Stimulated activated CD4-positive, alpha-beta T cell treated with anti-CD3 and anti-CD28 coated beads, Interleukin-12 subunit alpha, Interleukin-12 subunit beta, amount 100 ng/mL, for 48 hours (primary cell): ENCODE results near the gene GAK.

Source experiments
- DNase-seq, 3 donors: peaks; one replicate each; pipeline ENCODE4 v3.0.0-alpha.2; 2020; ENCODE audit warnings: low read depth in 2 of 3, low spot score in 1 of 3

GAK gene

GRCh38 chr4:964346-965025, 32.4 kb upstream of the GAK start:
- DNase-seq: no peak

GRCh38 chr4:963276-964225, 31.4 kb upstream of the GAK start:
- no peak for DNase-seq

GRCh38 chr4:962231-963208, 30.4 kb upstream of the GAK start:
- no peak for DNase-seq

GRCh38 chr4:961351-962230, 29.5 kb upstream of the GAK start:
- no peak for DNase-seq

GRCh38 chr4:960636-961350, 28.7 kb upstream of the GAK start:
- DNase-seq: no peak

GRCh38 chr4:960140-960635, 28.1 kb upstream of the GAK start:
- DNase-seq: no peak

GRCh38 chr4:959338-960139, 27.4 kb upstream of the GAK start:
- no peak for DNase-seq

GRCh38 chr4:958696-959337, 26.7 kb upstream of the GAK start:
- no peak for DNase-seq

- DNase-seq: no peak
Observed at GRCh38 chr4:958314-958665, 26.2 kb upstream of the GAK start.

- no peak for DNase-seq
Observed at GRCh38 chr4:957581-958313, 25.6 kb upstream of the GAK start.

GRCh38 chr4:957231-957580, 25.1 kb upstream of the GAK start:
- DNase-seq: no peak

- DNase-seq: no peak
Observed at GRCh38 chr4:956531-957230, 24.6 kb upstream of the GAK start.

- DNase-seq: no peak
Observed at GRCh38 chr4:955931-956381, 23.8 kb upstream of the GAK start.

- DNase-seq: no peak
Observed at GRCh38 chr4:955161-955921, 23.2 kb upstream of the GAK start.

GRCh38 chr4:954211-955020, 22.3 kb upstream of the GAK start:
- DNase-seq: no peak
